ENCODE results near the gene LRRK1. TPM values are rescaled to one million over a fixed set of nuclear protein-coding genes. Genes with fewer than 3 reads are reported as not detected.

Gene LRRK1
- polyA plus RNA-seq, 1 donor (not counting 4 experiments of a cell fraction or from before 2014, with no cell fraction given): 6.2 TPM

GRCh38 chr15:101114166-101114565 is 195.0 kb downstream of the LRRK1 start:
- DNase-seq (ENCODE audit: low read depth, low spot score) (no peak), FAIRE-seq (no peak)
- dilution Hi-C loops (cut with MboI; ENCODE audit: extremely low pct_ligation_motif_present, low sequenced_read_pairs): no loop called here
- no peaks in the 10 kb centered on the region for H3K9me3 ChIP-seq (ENCODE audit: control insufficient read depth, low read depth, low read length)
- no peaks in the 10 kb centered on the region for H3K27me3 ChIP-seq (ENCODE audit: control insufficient read depth, extremely low read depth, insufficient read depth, low read length)
- H3K9me1 ChIP-seq (ENCODE audit: control insufficient read depth, extremely low read depth, insufficient read depth, low read length): no peaks in the 10 kb centered on the region
- no peaks in the 10 kb centered on the region for H4K20me1 ChIP-seq (ENCODE audit: control insufficient read depth, extremely low read depth, insufficient read depth, low read length)
- H3K4me2 ChIP-seq (ENCODE audit: control insufficient read depth, extremely low read depth, insufficient read depth, low read depth, low read length): no peak overlapping the region
- no peak overlapping the region for H3K9ac ChIP-seq (ENCODE audit: control insufficient read depth, extremely low read depth, insufficient read depth, low read length)
- H3K27ac ChIP-seq (ENCODE audit: control insufficient read depth, insufficient read depth, low read length): no peak overlapping the region
- peaks cover 12% of the 10 kb centered on the region for H3K4me1 ChIP-seq (ENCODE audit: control insufficient read depth, extremely low read depth, insufficient read depth, low read length)
- no peaks in the 10 kb centered on the region for H3K36me3 ChIP-seq (ENCODE audit: control insufficient read depth in 2 of 2, extremely low read depth in 1 of 2, insufficient read depth in 2 of 2, low read length in 2 of 2)
- H2AFZ ChIP-seq (ENCODE audit: control insufficient read depth, low read length): no peak overlapping the region
- H3K79me2 ChIP-seq (ENCODE audit: control insufficient read depth, insufficient read depth, low read length): no peaks in the 10 kb centered on the region
- no peak overlapping the region for H3K4me3 ChIP-seq (ENCODE audit: control insufficient read depth in 2 of 3, extremely low read depth in 1 of 3, insufficient read depth in 2 of 3, low read depth in 1 of 3, low read length in 3 of 3)
- no peak for TF ChIP-seq CTCF (optimal IDR thresholded peaks at IDR 0.05 in 1 of 3, IDR thresholded peaks at IDR 0.05 in 1 of 3, conservative IDR thresholded peaks at IDR 0.05 in 1 of 3; ENCODE audit: extremely low read depth in 1 of 3, insufficient read depth in 2 of 3, low read length in 3 of 3)
- no peak for TF ChIP-seq EZH2 (IDR thresholded peaks at IDR 0.05; ENCODE audit: low read length)

- Histone ChIP-seq H3K4me2 (ENCODE audit: control insufficient read depth, extremely low read depth, insufficient read depth, low read depth, low read length) (no peak overlapping the region), H2AFZ (ENCODE audit: control insufficient read depth, low read length) (no peak overlapping the region), H3K9ac (ENCODE audit: control insufficient read depth, extremely low read depth, insufficient read depth, low read length) (no peak overlapping the region), H3K27ac (ENCODE audit: control insufficient read depth, insufficient read depth, low read length) (no peak overlapping the region), H3K27me3 (ENCODE audit: control insufficient read depth, extremely low read depth, insufficient read depth, low read length) (no peaks in the 10 kb centered on the region), H3K9me3 (ENCODE audit: control insufficient read depth, low read depth, low read length) (no peaks in the 10 kb centered on the region), H3K4me1 (ENCODE audit: control insufficient read depth, extremely low read depth, insufficient read depth, low read length) (peaks cover 12% of the 10 kb centered on the region), H4K20me1 (ENCODE audit: control insufficient read depth, extremely low read depth, insufficient read depth, low read length) (no peaks in the 10 kb centered on the region), H3K4me3 (ENCODE audit: control insufficient read depth in 2 of 3, extremely low read depth in 1 of 3, insufficient read depth in 2 of 3, low read depth in 1 of 3, low read length in 3 of 3) (no peak overlapping the region), H3K9me1 (ENCODE audit: control insufficient read depth, extremely low read depth, insufficient read depth, low read length) (no peaks in the 10 kb centered on the region), H3K79me2 (ENCODE audit: control insufficient read depth, insufficient read depth, low read length) (no peaks in the 10 kb centered on the region), H3K36me3 (ENCODE audit: control insufficient read depth in 2 of 2, extremely low read depth in 1 of 2, insufficient read depth in 2 of 2, low read length in 2 of 2) (no peaks in the 10 kb centered on the region)
- TF ChIP-seq CTCF (optimal IDR thresholded peaks at IDR 0.05 in 1 of 3, IDR thresholded peaks at IDR 0.05 in 1 of 3, conservative IDR thresholded peaks at IDR 0.05 in 1 of 3; ENCODE audit: extremely low read depth in 1 of 3, insufficient read depth in 2 of 3, low read length in 3 of 3) (no peak), EZH2 (IDR thresholded peaks at IDR 0.05; ENCODE audit: low read length) (no peak)
- FAIRE-seq (no peak), DNase-seq (ENCODE audit: low read depth, low spot score) (no peak)
- dilution Hi-C loops (cut with MboI; ENCODE audit: extremely low pct_ligation_motif_present, low sequenced_read_pairs): no loop called here
These were observed 195.5 kb downstream of the LRRK1 start for GRCh38 chr15:101114610-101115009.
